H1 (cell line): ENCODE data around the gene GRIK2. TPM values are rescaled to one million over a fixed set of nuclear protein-coding genes. Genes with fewer than 3 reads are reported as not detected.

Experiments
- CTCF ChIA-PET: fragments of 300-600 bp; sonication (Branson Sonifier 250); formaldehyde crosslinking; loops from one replicate; lab custom pipeline; 2021; ENCODE audit not compliant: partially characterized antibody; lab: Charles Lee
- POLR2A ChIA-PET: fragments of 300-600 bp; sonication (Branson Sonifier 250); formaldehyde crosslinking; loops from one replicate; lab custom pipeline; 2021; ENCODE audit warnings: inconsistent platforms; ENCODE audit not compliant: partially characterized antibody; lab: Charles Lee
- DNase-seq, 2 experiments: peaks; one replicate each; pipeline versions ENCODE4 v3.0.0 to v3.0.0-alpha.2; 2010 to 2022; ENCODE audit warnings: low spot score in 2 of 2, low read depth in 1 of 2, mixed read lengths in 1 of 2
- FAIRE-seq: peaks from 2 replicates; lab custom pipeline; 2011; peaks lifted over from hg19 to GRCh38; lab: Jason Lieb, UNC
- H2AFZ ChIP-seq: 2 replicates; pipeline ENCODE4 v1.8.1; 2012; ENCODE audit warnings: low read length, inconsistent platforms
- H2AK5ac ChIP-seq: 2 replicates; pipeline ENCODE4 v1.6.1; 2013; ENCODE audit warnings: low read depth, low read length
- H2BK120ac ChIP-seq: replicated peaks from 2 replicates; pipeline ENCODE3; 2013; ENCODE audit warnings: low read depth, low read length, inconsistent platforms
- H2BK12ac ChIP-seq: 2 replicates; pipeline ENCODE4 v1.6.1; 2013; ENCODE audit warnings: low read depth, low read length
- H2BK15ac ChIP-seq: 2 replicates; pipeline ENCODE4 v1.6.1; 2013; ENCODE audit warnings: low read length
- H2BK20ac ChIP-seq: 2 replicates; pipeline ENCODE4 v1.6.1; 2013; ENCODE audit warnings: low read length
- H2BK5ac ChIP-seq: 2 replicates; pipeline ENCODE4 v1.6.1; 2013; ENCODE audit warnings: low read depth, low read length
- H3K14ac ChIP-seq: 2 replicates; pipeline ENCODE4 v1.6.1; 2013; ENCODE audit warnings: inconsistent platforms; ENCODE audit not compliant: insufficient read length
- H3K18ac ChIP-seq: 2 replicates; pipeline ENCODE4 v1.6.1; 2013; ENCODE audit warnings: low read length; ENCODE audit errors: extremely low read depth
- H3K23ac ChIP-seq: 2 replicates; pipeline ENCODE4 v1.6.1; 2013; ENCODE audit warnings: inconsistent platforms; ENCODE audit not compliant: insufficient read length
- H3K23me2 ChIP-seq: 2 replicates; pipeline ENCODE4 v1.6.1; 2013; ENCODE audit warnings: low read depth, low read length
- H3K27ac ChIP-seq: 2 replicates; pipeline ENCODE4 v1.6.1; 2011; ENCODE audit warnings: low read depth, low read length, inconsistent platforms
- H3K27me3 ChIP-seq, 4 experiments: replicated peaks in 1 of 4; 1 replicate in 1 of 4; 2 replicates in 3 of 4; pipeline versions ENCODE4 v1.6.1 to v1.8.1; 2011 to 2013; ENCODE audit warnings: low read length in 3 of 4, mild to moderate bottlenecking in 3 of 4, inconsistent platforms in 2 of 4, mixed read lengths in 2 of 4, moderate library complexity in 1 of 4; ENCODE audit not compliant: control insufficient read depth in 3 of 4, insufficient read depth in 3 of 4; ENCODE audit errors: extremely low read depth in 1 of 4
- H3K36me3 ChIP-seq, 4 experiments: 2 replicates each; pipeline versions ENCODE4 v1.6.1 to v1.8.1; 2011 to 2013; ENCODE audit warnings: mild to moderate bottlenecking in 4 of 4, low read length in 3 of 4, moderate library complexity in 2 of 4, control low read depth in 1 of 4, inconsistent platforms in 1 of 4; ENCODE audit not compliant: insufficient read depth in 4 of 4, control insufficient read depth in 2 of 4
- H3K4ac ChIP-seq: replicated peaks from 2 replicates; pipeline ENCODE3; 2013; ENCODE audit warnings: low read length, low read depth, mixed read lengths, inconsistent platforms; ENCODE audit not compliant: insufficient read length
- H3K4me1 ChIP-seq, 4 experiments: replicated peaks in 1 of 4; 1 replicate in 1 of 4; 2 replicates in 3 of 4; pipeline versions ENCODE4 v1.6.1 to v1.8.1; 2011 to 2013; ENCODE audit warnings: low read length in 3 of 4, inconsistent platforms in 2 of 4, mixed read lengths in 1 of 4; ENCODE audit not compliant: insufficient read depth in 4 of 4, control insufficient read depth in 3 of 4
- H3K4me2 ChIP-seq, 2 experiments: 2 replicates each; pipeline versions ENCODE4 v1.6.1 to v1.8.1; 2011 to 2013; ENCODE audit warnings: low read depth in 2 of 2, low read length in 2 of 2, control low read depth in 1 of 2, inconsistent platforms in 1 of 2, mild to moderate bottlenecking in 1 of 2; ENCODE audit not compliant: insufficient read depth in 1 of 2
- H3K4me3 ChIP-seq, 4 experiments: fragments of 200-600, 300-600 bp in 1 of 4; sonication (generic), shearing (Covaris generic), sonication (Bioruptor Twin) in 1 of 4; 2 replicates each; pipeline versions ENCODE4 v1.5.1 to v1.8.1; 2011 to 2016; ENCODE audit warnings: low read length in 4 of 4, low read depth in 3 of 4, control low read depth in 2 of 4, inconsistent platforms in 2 of 4, mild to moderate bottlenecking in 2 of 4, mixed read lengths in 1 of 4, moderate library complexity in 1 of 4; ENCODE audit not compliant: insufficient read depth in 2 of 4; ENCODE audit errors: extremely low read depth in 1 of 4
- H3K56ac ChIP-seq: replicated peaks from 2 replicates; pipeline ENCODE3; 2013; ENCODE audit warnings: low read depth, mild to moderate bottlenecking, mixed read lengths, low read length, inconsistent platforms; ENCODE audit not compliant: insufficient read length
- H3K79me1 ChIP-seq: 2 replicates; pipeline ENCODE4 v1.6.1; 2013; ENCODE audit warnings: low read depth, low read length, control low read depth
- H3K79me2 ChIP-seq, 2 experiments: 2 replicates each; pipeline versions ENCODE4 v1.6.1 to v1.8.1; 2012 to 2013; ENCODE audit warnings: low read length in 2 of 2, mild to moderate bottlenecking in 2 of 2, inconsistent platforms in 1 of 2; ENCODE audit not compliant: insufficient read depth in 2 of 2, control insufficient read depth in 1 of 2
- H3K9ac ChIP-seq, 4 experiments: replicated peaks in 1 of 4; 1 replicate in 1 of 4; 2 replicates in 3 of 4; pipeline versions ENCODE4 v1.6.1 to v1.8.1; 2011 to 2013; ENCODE audit warnings: low read depth in 3 of 4, low read length in 3 of 4, control low read depth in 2 of 4, mild to moderate bottlenecking in 2 of 4, moderate library complexity in 2 of 4, inconsistent platforms in 1 of 4; ENCODE audit errors: extremely low read depth in 1 of 4
- H3K9me3 ChIP-seq, 2 experiments: 2 replicates each; pipeline versions ENCODE4 v1.6.1 to v1.8.1; 2012 to 2013; ENCODE audit warnings: mild to moderate bottlenecking in 2 of 2, moderate library complexity in 2 of 2, control low read depth in 1 of 2, inconsistent platforms in 1 of 2, low read depth in 1 of 2, low read length in 1 of 2, mixed read lengths in 1 of 2; ENCODE audit not compliant: insufficient read depth in 2 of 2
- H4K20me1 ChIP-seq, 2 experiments: replicated peaks in 1 of 2; 2 replicates each; pipeline versions ENCODE3 to v1.8.1; 2011 to 2013; ENCODE audit warnings: inconsistent platforms in 2 of 2, low read length in 2 of 2, mild to moderate bottlenecking in 1 of 2; ENCODE audit not compliant: insufficient read depth in 2 of 2, control insufficient read depth in 1 of 2
- H4K5ac ChIP-seq: 2 replicates; pipeline ENCODE4 v1.6.1; 2013; ENCODE audit warnings: low read length, low read depth, mixed read lengths, inconsistent platforms; ENCODE audit not compliant: insufficient read length
- H4K8ac ChIP-seq: 2 replicates; pipeline ENCODE4 v1.8.0; 2013; ENCODE audit warnings: mild to moderate bottlenecking, moderate library complexity, low read length, inconsistent platforms; ENCODE audit not compliant: insufficient read depth; ENCODE audit errors: extremely low read depth
- H4K91ac ChIP-seq: replicated peaks from 2 replicates; pipeline ENCODE3; 2013; ENCODE audit warnings: low read length, mixed read lengths, inconsistent platforms; ENCODE audit not compliant: insufficient read length
- ATF2 ChIP-seq: IDR thresholded peaks from 2 replicates; pipeline ENCODE4 v1.6.1; 2012; ENCODE audit warnings: low read length, inconsistent platforms
- CEBPB ChIP-seq: IDR thresholded peaks from 2 replicates; pipeline ENCODE4 v1.6.1; 2012; ENCODE audit warnings: low read depth, low read length
- CHD1 ChIP-seq: IDR thresholded peaks from 2 replicates; pipeline ENCODE4 v1.6.1; 2012; ENCODE audit warnings: low read depth, low read length, improper control_type of control experiment
- CREB1 ChIP-seq: IDR thresholded peaks from 2 replicates; pipeline ENCODE4 v1.6.1; 2012; ENCODE audit warnings: inconsistent platforms
- FOSL1 ChIP-seq: IDR thresholded peaks from 2 replicates; pipeline ENCODE4 v1.6.1; 2011; ENCODE audit warnings: mild to moderate bottlenecking, low read depth, low read length, moderate library complexity; ENCODE audit not compliant: insufficient read depth
- JUN ChIP-seq: IDR thresholded peaks from 2 replicates; pipeline ENCODE4 v1.6.1; 2011; ENCODE audit warnings: low read depth, mild to moderate bottlenecking, improper control_type of control experiment, low read length
- KDM5A ChIP-seq: fragments of 200-600 bp; IDR thresholded peaks from 2 replicates; pipeline ENCODE4 v1.7.1; 2012; ENCODE audit warnings: mild to moderate bottlenecking, low read length, inconsistent platforms, mixed read lengths
- POLR2A ChIP-seq, 2 experiments: IDR thresholded peaks; 1 replicate in 1 of 2; 2 replicates in 1 of 2; pipeline ENCODE4 v1.6.1; 2011; ENCODE audit warnings: low read depth in 2 of 2, low read length in 2 of 2, mild to moderate bottlenecking in 2 of 2; ENCODE audit errors: control extremely low read depth in 1 of 2
- SAP30 ChIP-seq: fragments of 300-600 bp; sonication (generic); IDR thresholded peaks from 2 replicates; pipeline ENCODE4 v1.7.1; 2012; ENCODE audit warnings: low read length, moderate library complexity, mild to moderate bottlenecking, inconsistent platforms; ENCODE audit not compliant: insufficient read depth, insufficient replicate concordance
- SP1 ChIP-seq: IDR thresholded peaks from 2 replicates; pipeline ENCODE4 v1.6.1; 2011; ENCODE audit warnings: low read depth, low read length
- SRF ChIP-seq: IDR thresholded peaks from 2 replicates; pipeline ENCODE4 v1.6.1; 2011; ENCODE audit warnings: mild to moderate bottlenecking, low read depth, low read length, moderate library complexity
- SUZ12 ChIP-seq: fragments of 200-600 bp; sonication (generic); IDR thresholded peaks from 2 replicates; pipeline ENCODE4 v1.6.1; 2012; ENCODE audit warnings: mild to moderate bottlenecking, inconsistent platforms, low read length, moderate library complexity, mixed read lengths
- TEAD4 ChIP-seq: IDR thresholded peaks from 2 replicates; pipeline ENCODE4 v1.6.1; 2012; ENCODE audit warnings: low read depth, low read length, inconsistent platforms, mixed read lengths
- YY1 ChIP-seq: IDR thresholded peaks from 2 replicates; pipeline ENCODE4 v1.6.1; 2011; ENCODE audit warnings: low read depth, mild to moderate bottlenecking, low read length
- polyA plus RNA-seq, 7 experiments: library from polyadenylated mRNA; depleted of rRNA in 3 of 7; stranded (reverse) in 5 of 7; unstranded in 2 of 7; fragments of >200 nt in 5 of 7; fragments of 200-250 nt in 2 of 7; gene quantifications; 1 replicate in 5 of 7; 2 replicates in 1 of 7; 4 replicates in 1 of 7; pipeline versions ENCODE4 v1.2.1 to v1.2.3, GENCODE V29; 2011 to 2013; ENCODE audit warnings: missing spikeins in 2 of 7, mixed read lengths in 2 of 7
- total RNA-seq: library from RNA; stranded (reverse); fragmentation: NEBNext Ultra II Directional; extraction: Animal tissue kit (Norgen Biotek cat#: 25700); gene quantifications from 2 replicates; pipeline ENCODE4 v1.2.1, GENCODE V29; 2021

Gene GRIK2
- total and polyA plus RNA-seq, 2 of the 8 experiments (the other 6 are each of a cell fraction or from before 2014, with no cell fraction given), result 1.8 to 2.2 TPM

GRCh38 chr6:101413773-101414172, 20.3 kb downstream of the GRIK2 start:
- Histone ChIP-seq H3K4ac (no peak overlapping the region), H3K23me2 (no peaks in the 10 kb centered on the region), H2BK15ac (no peak overlapping the region), H3K56ac (no peak overlapping the region), H3K36me3 (no peaks in the 10 kb centered on the region), H2BK120ac (no peak overlapping the region), H2AFZ (no peak overlapping the region), H2AK5ac (no peak overlapping the region), H3K79me2 (no peaks in the 10 kb centered on the region), H3K4me3 (no peak overlapping the region), H2BK5ac (no peak overlapping the region), H4K91ac (no peak overlapping the region), H3K9me3 (no peaks in the 10 kb centered on the region), H4K5ac (no peak overlapping the region), H3K14ac (no peak overlapping the region), H3K27ac (no peak overlapping the region), H3K4me1 (no peaks in the 10 kb centered on the region; a peak in 1 of 7 replicates), H3K27me3 (no peaks in the 10 kb centered on the region), H4K8ac (no peak overlapping the region), H3K4me2 (no peak overlapping the region), H3K18ac (no peak overlapping the region), H2BK12ac (no peak overlapping the region), H3K79me1 (no peaks in the 10 kb centered on the region), H4K20me1 (no peaks in the 10 kb centered on the region), H3K9ac (no peak overlapping the region), H2BK20ac (no peak overlapping the region), H3K23ac (no peak overlapping the region)
- no peak for TF ChIP-seq SUZ12
- no peak for TF ChIP-seq CHD1
- no peak for TF ChIP-seq SRF
- TF ChIP-seq YY1, result no peak
- no peak for TF ChIP-seq FOSL1
- no peak for TF ChIP-seq POLR2A (IDR thresholded peaks at IDR 0.05; ENCODE audit: control extremely low read depth in 1 of 2, low read depth in 2 of 2, low read length in 2 of 2)
- no peak for TF ChIP-seq CREB1
- no peak for TF ChIP-seq JUN
- TF ChIP-seq KDM5A, result no peak
- no peak for TF ChIP-seq SAP30
- no peak for TF ChIP-seq CEBPB
- TF ChIP-seq SP1, result no peak
- no peak for TF ChIP-seq ATF2
- no peak for TF ChIP-seq TEAD4
- DNase-seq (no peak), FAIRE-seq (no peak)
- CTCF ChIA-PET, result no interaction called here
- POLR2A ChIA-PET, result no interaction called here
